Ascending aorta (tissue), 2 donors: ENCODE results near the gene CAMSAP2. TPM values are rescaled to one million over a fixed set of nuclear protein-coding genes. Genes with fewer than 3 reads are reported as not detected.

Source experiments
- DNase-seq, 2 donors: peaks; one replicate each; pipeline ENCODE4 v3.0.0-alpha.2; 2019; ENCODE audit warnings: low spot score in 2 of 2
- H3K27ac ChIP-seq, 2 donors: fragments of 200-600 bp; sonication (generic); one replicate each; pipeline ENCODE4 v1.5.1; 2016 to 2017; ENCODE audit warnings: mild to moderate bottlenecking in 1 of 2
- H3K27me3 ChIP-seq: fragments of 200-600 bp; sonication (generic); one replicate; pipeline ENCODE4 v1.5.1; 2017
- H3K36me3 ChIP-seq, 2 donors: fragments of 200-600 bp; sonication (generic); one replicate each; pipeline ENCODE4 v1.5.1; 2016
- H3K4me1 ChIP-seq, 2 donors: fragments of 200-600 bp; sonication (generic); one replicate each; pipeline ENCODE4 v1.5.1; 2016 to 2017; ENCODE audit warnings: mild to moderate bottlenecking in 1 of 2
- H3K4me3 ChIP-seq, 2 donors: fragments of 200-600 bp; sonication (generic); one replicate each; pipeline ENCODE4 v1.5.1; 2016 to 2017; ENCODE audit warnings: mild to moderate bottlenecking in 1 of 2
- H3K9me3 ChIP-seq, 2 donors: fragments of 200-600 bp; sonication (generic); one replicate each; pipeline ENCODE4 v1.5.1; 2016
- intact Hi-C: fragments of 100-400 bp; cut with DNase I; formaldehyde crosslinking; loops from one replicate; pipeline ENCODE4 v1.15.1; 2023
- total RNA-seq: library from RNA; depleted of rRNA; stranded (reverse); fragments of >200 nt; gene quantifications from one replicate; pipeline ENCODE4 v1.1.0, GENCODE V29; 2016
- TF ChIP-seq, protein P1 (sequence below), 3 experiments: fragments of 200-600 bp in 2 of 3; fragments of 450-650 bp in 1 of 3; sonication (generic) in 2 of 3; IDR thresholded peaks; one replicate each; pipeline ENCODE4 v1.5.1; 2016 to 2019; ENCODE audit warnings: antibody characterized with exemption in 3 of 3, mild to moderate bottlenecking in 1 of 3, moderate library complexity in 1 of 3

The CAMSAP2 gene
- total RNA-seq, 1 donor from 2014 or later, result 22.4 TPM

- Histone ChIP-seq H3K27me3 (no peaks in the 10 kb centered on the region), H3K27ac (no peak overlapping the region), H3K4me3 (no peak overlapping the region), H3K36me3 (no peaks in the 10 kb centered on the region), H3K4me1 (no peaks in the 10 kb centered on the region), H3K9me3 (no peaks in the 10 kb centered on the region)
- intact Hi-C loops, result no loop called here
- TF ChIP-seq, protein P1, sequence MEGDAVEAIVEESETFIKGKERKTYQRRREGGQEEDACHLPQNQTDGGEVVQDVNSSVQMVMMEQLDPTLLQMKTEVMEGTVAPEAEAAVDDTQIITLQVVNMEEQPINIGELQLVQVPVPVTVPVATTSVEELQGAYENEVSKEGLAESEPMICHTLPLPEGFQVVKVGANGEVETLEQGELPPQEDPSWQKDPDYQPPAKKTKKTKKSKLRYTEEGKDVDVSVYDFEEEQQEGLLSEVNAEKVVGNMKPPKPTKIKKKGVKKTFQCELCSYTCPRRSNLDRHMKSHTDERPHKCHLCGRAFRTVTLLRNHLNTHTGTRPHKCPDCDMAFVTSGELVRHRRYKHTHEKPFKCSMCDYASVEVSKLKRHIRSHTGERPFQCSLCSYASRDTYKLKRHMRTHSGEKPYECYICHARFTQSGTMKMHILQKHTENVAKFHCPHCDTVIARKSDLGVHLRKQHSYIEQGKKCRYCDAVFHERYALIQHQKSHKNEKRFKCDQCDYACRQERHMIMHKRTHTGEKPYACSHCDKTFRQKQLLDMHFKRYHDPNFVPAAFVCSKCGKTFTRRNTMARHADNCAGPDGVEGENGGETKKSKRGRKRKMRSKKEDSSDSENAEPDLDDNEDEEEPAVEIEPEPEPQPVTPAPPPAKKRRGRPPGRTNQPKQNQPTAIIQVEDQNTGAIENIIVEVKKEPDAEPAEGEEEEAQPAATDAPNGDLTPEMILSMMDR (IDR thresholded peaks at IDR 0.05), result no peak
- no peak for DNase-seq
Observed at GRCh38 chr1:200704986-200705500, 33.6 kb upstream of the CAMSAP2 start.

DNA sequence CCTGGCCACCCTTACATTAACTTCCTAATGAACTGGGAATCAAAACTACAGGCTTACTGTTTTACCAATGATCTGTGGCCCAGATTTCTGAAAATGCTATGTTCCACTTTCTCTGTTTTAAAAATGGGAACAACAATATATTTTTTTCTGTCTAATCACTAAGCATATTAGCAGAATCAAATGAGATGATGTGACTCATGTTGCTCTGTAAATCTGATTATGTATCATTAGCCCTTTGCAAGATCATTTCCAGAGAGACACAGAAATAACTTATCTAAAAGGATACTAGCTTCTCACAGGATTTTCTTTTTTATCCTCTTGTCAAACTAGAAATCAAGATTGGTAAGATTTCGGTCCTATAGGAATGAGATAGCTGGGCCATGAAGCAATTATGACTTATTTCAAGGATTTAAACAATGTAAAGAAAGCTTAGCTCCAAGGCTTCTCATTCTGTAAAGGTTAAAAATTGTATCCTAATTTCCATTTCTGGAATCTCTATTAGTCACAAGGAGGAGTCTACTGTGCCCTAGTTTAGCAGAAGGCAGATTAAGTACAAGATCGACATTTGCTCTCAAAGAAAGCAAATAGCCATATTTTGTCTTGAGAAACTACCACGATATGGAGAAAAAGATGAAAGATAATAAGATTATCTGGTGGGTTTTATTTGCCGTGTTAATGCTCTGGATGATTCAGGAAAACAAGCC is 32.4 kb upstream of the CAMSAP2 start:
- H3K9me3 ChIP-seq, result no peaks in the 10 kb centered on the region
- no peaks in the 10 kb centered on the region for H3K36me3 ChIP-seq
- DNase-seq, result no peak
- TF ChIP-seq, protein P1 (IDR thresholded peaks at IDR 0.05), result no peak
- no peaks in the 10 kb centered on the region for H3K27me3 ChIP-seq
- H3K27ac ChIP-seq, result no peak overlapping the region
- intact Hi-C loops, result no loop called here
- H3K4me3 ChIP-seq, result no peak overlapping the region
- H3K4me1 ChIP-seq, result no peaks in the 10 kb centered on the region

DNA sequence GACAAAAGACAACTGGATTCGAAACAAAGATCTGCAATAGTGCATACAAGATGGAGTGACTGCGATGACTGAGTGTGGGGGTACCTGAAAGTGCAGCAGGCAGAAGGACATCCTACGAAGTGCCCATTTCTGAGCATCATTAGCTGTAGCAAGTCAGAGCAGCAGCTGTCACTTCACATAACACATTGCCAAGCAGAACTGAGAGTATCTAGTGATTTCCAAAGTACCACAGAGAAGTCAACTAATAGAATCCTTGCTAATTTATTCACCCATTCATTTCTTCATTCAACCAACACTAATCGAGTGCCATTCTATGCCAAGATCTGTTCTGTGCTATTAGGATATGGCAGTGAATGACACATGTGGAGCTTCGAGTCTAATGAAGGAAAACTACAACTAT is 31.6 kb upstream of the CAMSAP2 start:
- no peak for DNase-seq
- TF ChIP-seq, protein P1 (IDR thresholded peaks at IDR 0.05), result no peak
- Histone ChIP-seq H3K4me3 (no peak overlapping the region), H3K27me3 (no peaks in the 10 kb centered on the region), H3K36me3 (no peaks in the 10 kb centered on the region), H3K9me3 (no peaks in the 10 kb centered on the region), H3K4me1 (no peaks in the 10 kb centered on the region), H3K27ac (no peak overlapping the region)
- intact Hi-C loops, result no loop called here

DNA sequence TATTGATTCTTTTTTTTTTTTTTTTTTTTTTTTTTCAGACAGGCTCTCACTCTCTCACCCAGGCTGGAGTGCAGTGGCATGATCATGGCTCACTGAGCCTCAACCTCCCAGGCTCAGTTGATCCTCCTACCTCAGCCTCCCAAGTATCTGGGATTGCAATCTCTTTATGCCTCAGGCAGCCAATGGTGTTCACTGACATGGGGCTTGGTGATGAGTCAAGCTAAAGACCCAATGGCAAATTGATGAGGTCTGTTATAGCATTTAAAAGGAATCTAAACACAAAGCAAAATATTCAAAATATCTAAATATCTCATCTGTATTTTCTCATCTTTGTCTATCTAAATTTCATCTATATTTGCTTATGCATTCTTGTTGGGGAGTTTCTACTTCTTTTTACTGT is 30.5 kb upstream of the CAMSAP2 start:
- Histone ChIP-seq H3K4me3 (no peak overlapping the region), H3K36me3 (no peaks in the 10 kb centered on the region), H3K27me3 (no peaks in the 10 kb centered on the region), H3K4me1 (no peaks in the 10 kb centered on the region), H3K9me3 (no peaks in the 10 kb centered on the region), H3K27ac (no peak overlapping the region)
- no peak for DNase-seq
- TF ChIP-seq, protein P1 (IDR thresholded peaks at IDR 0.05), result no peak
- intact Hi-C loops, result no loop called here

DNA sequence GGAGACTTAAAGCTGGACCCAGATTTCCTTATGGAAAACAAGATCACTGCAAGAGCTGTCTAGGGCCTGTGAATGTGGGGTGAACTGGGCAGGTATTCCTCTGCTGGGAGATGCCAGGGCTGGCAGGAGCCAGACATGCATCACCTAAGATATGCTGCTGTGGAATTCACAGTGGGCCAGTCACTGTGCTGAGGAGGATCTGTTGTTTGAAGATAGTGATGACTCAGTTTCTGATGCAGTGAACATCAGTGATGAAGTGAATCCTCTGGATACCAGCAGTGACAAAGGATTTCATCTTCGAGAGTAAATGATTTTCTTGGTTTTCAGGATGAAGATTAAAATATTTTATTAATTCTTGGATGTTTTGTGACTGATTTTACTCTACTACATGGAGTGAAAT is 29.9 kb upstream of the CAMSAP2 start:
- no peaks in the 10 kb centered on the region for H3K27me3 ChIP-seq
- H3K4me1 ChIP-seq, result no peaks in the 10 kb centered on the region
- no peak overlapping the region for H3K27ac ChIP-seq
- no peak for DNase-seq
- no peak overlapping the region for H3K4me3 ChIP-seq
- no peaks in the 10 kb centered on the region for H3K9me3 ChIP-seq
- TF ChIP-seq, protein P1 (IDR thresholded peaks at IDR 0.05), result no peak
- intact Hi-C loops, result no loop called here
- no peaks in the 10 kb centered on the region for H3K36me3 ChIP-seq
